ENCODE measurements around the gene ING4. TPM values are rescaled to one million over a fixed set of nuclear protein-coding genes. Genes with fewer than 3 reads are reported as not detected.
A peak's percentile ranks its signal among the peaks of the same experiment; 100 is the strongest.

Gene ING4
- total RNA-seq, 1 experiment from 2014 or later, result 20.1 TPM

GRCh38 chr12:6632026-6632983 is 30.6 kb downstream of the ING4 start:
- no peak overlapping the region for H3K4ac ChIP-seq (ENCODE audit: low read depth, low read length)
- no CpG with 5 or more reads among the region's 21 CpGs for WGBS (ENCODE audit: extremely low coverage, insufficient read length, low lambda C conversion rate)
- no peak overlapping the region for H3K56ac ChIP-seq (ENCODE audit: insufficient read length, low read depth, low read length)
- no peak overlapping the region for H3K4me2 ChIP-seq (ENCODE audit: insufficient read depth, insufficient read length, low read length)
- H3K14ac ChIP-seq (ENCODE audit: insufficient read depth, low read length), result no peak overlapping the region; the same call in 1 of the 2 replicates
- no peaks in the 10 kb centered on the region for H3K4me1 ChIP-seq (ENCODE audit: insufficient read depth, low read length)
- DNase-seq, result no peak
- Mint-ChIP-seq H3K4me3 (no peak overlapping the region), H3K9me3 (no peaks in the 10 kb centered on the region), H3K27ac (peak overlapping the region in 2 of 3 experiments; percentile 14 to 53; a peak in 2 of 7 replicates), H3K27me3 (ENCODE audit: low read depth) (peaks cover 13% of the 10 kb centered on the region), H3K4me1 (peaks cover 19 to 30% of the 10 kb centered on the region in 2 experiments), H3K36me3 (ENCODE audit: insufficient read depth in 1 of 3, low read depth in 3 of 3) (no peaks in the 10 kb centered on the region)
- H3K79me1 ChIP-seq (ENCODE audit: insufficient read depth, low read depth, low read length, poor library complexity, severe bottlenecking), result no peaks in the 10 kb centered on the region
- no peak overlapping the region for H4K8ac ChIP-seq (replicated peaks; ENCODE audit: insufficient read length, low read depth, low read length)
- no peak overlapping the region for H2AFZ ChIP-seq (ENCODE audit: low read length)
- no peak overlapping the region for H2BK120ac ChIP-seq (ENCODE audit: low read depth, low read length, poor library complexity, severe bottlenecking)
- H4K91ac ChIP-seq (ENCODE audit: insufficient read length, low read depth, low read length), result no peak overlapping the region
- H3T11ph ChIP-seq (ENCODE audit: low read length), result no peak overlapping the region
- no peaks in the 10 kb centered on the region for H4K20me1 ChIP-seq (ENCODE audit: control insufficient read depth, insufficient read depth, insufficient read length)
- H3K9me3 ChIP-seq (ENCODE audit: control insufficient read depth, low read depth, low read length), result no peaks in the 10 kb centered on the region
- H3K27ac ChIP-seq (ENCODE audit: insufficient read length, low read depth, low read length), result no peak overlapping the region
- no peaks in the 10 kb centered on the region for H3K79me2 ChIP-seq (ENCODE audit: insufficient read depth, low read length)
- no peak overlapping the region for H2BK12ac ChIP-seq (ENCODE audit: insufficient read length, low read depth, low read length)
- H3K27me3 ChIP-seq (ENCODE audit: insufficient read depth, low read length), result no peaks in the 10 kb centered on the region
- H3K18ac ChIP-seq (ENCODE audit: insufficient read length, low read depth, low read length), result no peak overlapping the region
- no peak overlapping the region for H3K23ac ChIP-seq (ENCODE audit: insufficient read length, low read depth, low read length)
- H2BK15ac ChIP-seq (ENCODE audit: low read depth, low read length), result no peak overlapping the region
- H3K9ac ChIP-seq (ENCODE audit: extremely low read depth, insufficient read length, low read length), result no peak overlapping the region
- H3K23me2 ChIP-seq (ENCODE audit: insufficient read length, low read depth, low read length, poor library complexity, severe bottlenecking), result no peaks in the 10 kb centered on the region
- H2AK5ac ChIP-seq (ENCODE audit: insufficient read length, low read length), result no peak overlapping the region
- no peak overlapping the region for H2BK20ac ChIP-seq (ENCODE audit: low read depth, low read length, poor library complexity, severe bottlenecking)
- H4K5ac ChIP-seq (ENCODE audit: insufficient read length, low read depth, low read length), result no peak overlapping the region
- TF ChIP-seq CTCF (conservative IDR thresholded peaks at IDR 0.05), result no peak
- no peak overlapping the region for H2BK5ac ChIP-seq (ENCODE audit: insufficient read length, low read length)

Measured in H9 (cell line).